ENCODE measurements around the gene GRIP1. TPM values are rescaled to one million over a fixed set of nuclear protein-coding genes. Genes with fewer than 3 reads are reported as not detected.

The GRIP1 gene
- total and polyA plus RNA-seq, 2 donors (not counting 3 experiments of a cell fraction or from before 2014, with no cell fraction given) = 0.04 to 0.69 TPM

DNA sequence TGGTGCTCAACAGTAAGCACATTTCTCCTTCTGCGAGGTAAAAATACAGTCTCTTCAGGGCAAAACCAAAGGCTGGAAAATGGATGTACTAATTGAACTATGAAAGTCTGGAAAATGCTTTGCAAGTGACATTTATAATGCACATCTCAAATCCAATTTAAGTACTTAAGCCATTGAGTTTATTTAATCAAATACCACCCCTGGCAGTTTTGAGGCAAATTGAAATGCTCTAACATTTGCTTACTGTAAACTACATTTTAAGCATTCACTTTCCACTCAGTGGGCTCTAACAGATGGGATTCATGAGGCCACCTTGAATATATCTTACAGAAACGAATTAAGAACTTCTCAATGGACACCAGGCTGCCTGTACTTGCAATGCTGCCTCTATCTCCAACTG is 306.9 kb downstream of the GRIP1 start:
- H2AFZ ChIP-seq (ENCODE audit: low read depth, low read length) = no peak overlapping the region

More for the DNA sequence above, 306.9 kb downstream of the GRIP1 start:
- no TSS peak for BruUV-seq (replicated peaks)
- no peaks in the 10 kb centered on the region for H3K9me3 ChIP-seq (replicated peaks; ENCODE audit: control insufficient read depth, insufficient read depth, low read length)
- dilution Hi-C loops (cut with MboI; ENCODE audit: extremely low pct_ligation_motif_present, low sequenced_read_pairs) = no loop called here
- POLR2A ChIA-PET = no interaction called here
- H3K4me2 ChIP-seq (ENCODE audit: insufficient read depth, low read length) = no peak overlapping the region
- H3K9ac ChIP-seq (replicated peaks; ENCODE audit: extremely low read depth, insufficient read depth, low read length) = no peak overlapping the region
- no peak overlapping the region for H3K27ac ChIP-seq (ENCODE audit: insufficient read depth, low read depth, low read length)
- no peaks in the 10 kb centered on the region for H3K36me3 ChIP-seq (ENCODE audit: control insufficient read depth in 2 of 2, extremely low read depth in 1 of 2, insufficient read depth in 2 of 2, low read length in 2 of 2)
- DNase-seq (ENCODE audit: low read depth, low spot score) (no peak), FAIRE-seq (no peak)
- H3K9me1 ChIP-seq (replicated peaks; ENCODE audit: control insufficient read depth, extremely low read depth, insufficient read depth, low read length) = no peaks in the 10 kb centered on the region
- H3K4me1 ChIP-seq (ENCODE audit: control insufficient read depth, extremely low read depth, insufficient read depth, low read length) = no peaks in the 10 kb centered on the region
- TF ChIP-seq, protein P1, sequence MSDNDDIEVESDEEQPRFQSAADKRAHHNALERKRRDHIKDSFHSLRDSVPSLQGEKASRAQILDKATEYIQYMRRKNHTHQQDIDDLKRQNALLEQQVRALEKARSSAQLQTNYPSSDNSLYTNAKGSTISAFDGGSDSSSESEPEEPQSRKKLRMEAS (IDR thresholded peaks at IDR 0.05; ENCODE audit: insufficient read depth, insufficient read length) = no peak
- TF ChIP-seq POLR2A (IDR thresholded peaks at IDR 0.05; ENCODE audit: low read depth, low read length) = no peak
- no peak for TF ChIP-seq POLR2AphosphoS5 (IDR thresholded peaks at IDR 0.05; ENCODE audit: insufficient read depth, low read depth, low read length)
- TF ChIP-seq MYC (IDR thresholded peaks at IDR 0.05; ENCODE audit: low read depth, low read length) = no peak
- no peak for TF ChIP-seq EZH2 (IDR thresholded peaks at IDR 0.05; ENCODE audit: borderline replicate concordance, low read depth, low read length, severe bottlenecking)
- TF ChIP-seq JUN (IDR thresholded peaks at IDR 0.05; ENCODE audit: borderline replicate concordance, insufficient read depth, insufficient read length, low read depth) = no peak
- TF ChIP-seq, protein P2, sequence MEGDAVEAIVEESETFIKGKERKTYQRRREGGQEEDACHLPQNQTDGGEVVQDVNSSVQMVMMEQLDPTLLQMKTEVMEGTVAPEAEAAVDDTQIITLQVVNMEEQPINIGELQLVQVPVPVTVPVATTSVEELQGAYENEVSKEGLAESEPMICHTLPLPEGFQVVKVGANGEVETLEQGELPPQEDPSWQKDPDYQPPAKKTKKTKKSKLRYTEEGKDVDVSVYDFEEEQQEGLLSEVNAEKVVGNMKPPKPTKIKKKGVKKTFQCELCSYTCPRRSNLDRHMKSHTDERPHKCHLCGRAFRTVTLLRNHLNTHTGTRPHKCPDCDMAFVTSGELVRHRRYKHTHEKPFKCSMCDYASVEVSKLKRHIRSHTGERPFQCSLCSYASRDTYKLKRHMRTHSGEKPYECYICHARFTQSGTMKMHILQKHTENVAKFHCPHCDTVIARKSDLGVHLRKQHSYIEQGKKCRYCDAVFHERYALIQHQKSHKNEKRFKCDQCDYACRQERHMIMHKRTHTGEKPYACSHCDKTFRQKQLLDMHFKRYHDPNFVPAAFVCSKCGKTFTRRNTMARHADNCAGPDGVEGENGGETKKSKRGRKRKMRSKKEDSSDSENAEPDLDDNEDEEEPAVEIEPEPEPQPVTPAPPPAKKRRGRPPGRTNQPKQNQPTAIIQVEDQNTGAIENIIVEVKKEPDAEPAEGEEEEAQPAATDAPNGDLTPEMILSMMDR (IDR thresholded peaks at IDR 0.05; ENCODE audit: extremely low read depth in 1 of 2, insufficient read depth in 1 of 2, low read depth in 1 of 2, low read length in 2 of 2) = no peak
- TF ChIP-seq GATA2 (IDR thresholded peaks at IDR 0.05; ENCODE audit: insufficient read depth, insufficient read length, low read depth, low read length) = no peak
- no peaks in the 10 kb centered on the region for H3K79me2 ChIP-seq (ENCODE audit: control insufficient read depth, insufficient read depth, low read length)
- no peaks in the 10 kb centered on the region for H4K20me1 ChIP-seq (replicated peaks; ENCODE audit: control insufficient read depth, extremely low read depth, insufficient read depth, low read length)
- intact Hi-C loops (cut with micrococcal nuclease) = no loop called here
- peaks cover 0 to 3% of the 10 kb centered on the region in 2 experiments for H3K27me3 ChIP-seq (ENCODE audit: control insufficient read depth in 2 of 2, insufficient read depth in 2 of 2, low read length in 2 of 2)
- no peak overlapping the region for H3K4me3 ChIP-seq (replicated peaks in 1 of 3; ENCODE audit: insufficient read depth in 1 of 3, low read depth in 1 of 3, low read length in 3 of 3)
- CTCF ChIA-PET = interaction anchor here (0.8 to 1.6 kb wide), 2 partner anchors 10 to 11 kb away, joined by 3 to 4 read pairs; no protein-coding TSS in a partner anchor

Measured in endothelial cell of umbilical vein (primary cell).